H7 (cell line): ENCODE measurements around the gene SMARCA1. TPM values are rescaled to one million over a fixed set of nuclear protein-coding genes. Genes with fewer than 3 reads are reported as not detected.
"Not testable (repeated sequence)": the region's sequence is repeated elsewhere in the genome, so short reads cannot be mapped to it uniquely, and the experiment has no call there.

Source experiments
- DNase-seq: peaks from one replicate; pipeline ENCODE4 v3.0.0; 2012
- H3K27me3 ChIP-seq: 2 replicates; pipeline ENCODE4 v1.6.0; 2011; ENCODE audit warnings: mild to moderate bottlenecking, low read length; ENCODE audit not compliant: control insufficient read depth, insufficient read depth
- H3K36me3 ChIP-seq: replicated peaks from 2 replicates; pipeline ENCODE4 v1.5.1; 2011; ENCODE audit warnings: low read length; ENCODE audit not compliant: control insufficient read depth, insufficient read depth
- H3K4me3 ChIP-seq: 2 replicates; pipeline ENCODE4 v1.5.1; 2011; ENCODE audit warnings: low read depth, mild to moderate bottlenecking, control low read depth, low read length, moderate library complexity; ENCODE audit not compliant: insufficient read depth
- total RNA-seq: library from RNA; depleted of rRNA; stranded (reverse); fragments of >200 nt; shearing (Covaris generic); gene quantifications from 2 replicates; pipeline ENCODE4 v1.2.3, GENCODE V29; 2014; rRNA removed

SMARCA1 gene
- total RNA-seq, result 56.8 and 79.1 TPM in 2 replicates

GRCh38 chrX:129523079-129523911, at the start of gene SMARCA1:
TSS of gene SMARCA1 (minus strand) at chrX:129523490. CDS start at chrX:129523370, 120 bp downstream.
- no peaks in the 10 kb centered on the region for H3K27me3 ChIP-seq
- DNase-seq, result peak; percentile 93

GRCh38 chrX:129572422-129572821, 49.1 kb upstream of the SMARCA1 start:
- no peak for DNase-seq
- Histone ChIP-seq H3K27me3 (no peaks in the 10 kb centered on the region), H3K36me3 (peaks cover 22% of the 10 kb centered on the region), H3K4me3 (no peak overlapping the region)

More at GRCh38 chrX:129523079-129523911, at the start of gene SMARCA1:
- peak within 1 kb of the TSS; percentile 94 for H3K4me3 ChIP-seq
- no peaks in the 10 kb centered on the region for H3K36me3 ChIP-seq

GRCh38 chrX:129568349-129568748, 45.1 kb upstream of the SMARCA1 start:
- no peak for DNase-seq
- Histone ChIP-seq H3K27me3 (no peaks in the 10 kb centered on the region), H3K36me3 (peaks cover 9% of the 10 kb centered on the region), H3K4me3 (no peak overlapping the region)

- Histone ChIP-seq H3K27me3 (no peaks in the 10 kb centered on the region), H3K36me3 (peaks cover 19% of the 10 kb centered on the region), H3K4me3 (no peak overlapping the region)
- no peak for DNase-seq
Observed at GRCh38 chrX:129566073-129566472, 42.8 kb upstream of the SMARCA1 start.

GRCh38 chrX:129565046-129565650, 41.9 kb upstream of the SMARCA1 start:
- Histone ChIP-seq H3K4me3 (no peak overlapping the region), H3K36me3 (peaks cover 19% of the 10 kb centered on the region), H3K27me3 (no peaks in the 10 kb centered on the region)
- peak; percentile 58 for DNase-seq

- H3K4me3 ChIP-seq, H3K27me3 ChIP-seq, DNase-seq: not testable (repeated sequence)
- H3K36me3 ChIP-seq, result peaks cover 23% of the 10 kb centered on the region
Observed at GRCh38 chrX:129564345-129564744, 41.1 kb upstream of the SMARCA1 start.

- H3K36me3 ChIP-seq, result peaks cover 31% of the 10 kb centered on the region
- no peak for DNase-seq
- no peak overlapping the region for H3K4me3 ChIP-seq
- no peaks in the 10 kb centered on the region for H3K27me3 ChIP-seq
Observed at GRCh38 chrX:129561453-129561852, 38.2 kb upstream of the SMARCA1 start.

- DNase-seq, result no peak
- H3K27me3 ChIP-seq, result no peaks in the 10 kb centered on the region
- no peak overlapping the region for H3K4me3 ChIP-seq
- H3K36me3 ChIP-seq, result peaks cover 28% of the 10 kb centered on the region
Observed at GRCh38 chrX:129559783-129560182, 36.5 kb upstream of the SMARCA1 start.

- Histone ChIP-seq H3K36me3 (peaks cover 27% of the 10 kb centered on the region), H3K27me3 (no peaks in the 10 kb centered on the region), H3K4me3 (no peak overlapping the region)
- DNase-seq, result no peak
Observed at GRCh38 chrX:129557844-129558480, 34.7 kb upstream of the SMARCA1 start.

GRCh38 chrX:129556806-129557315, 33.6 kb upstream of the SMARCA1 start:
- DNase-seq, result no peak
- Histone ChIP-seq H3K4me3 (no peak overlapping the region), H3K27me3 (no peaks in the 10 kb centered on the region), H3K36me3 (peaks cover 19% of the 10 kb centered on the region)

GRCh38 chrX:129554816-129555215, 31.5 kb upstream of the SMARCA1 start:
- H3K27me3 ChIP-seq, H3K4me3 ChIP-seq, DNase-seq: not testable (repeated sequence)
- H3K36me3 ChIP-seq, result peaks cover 15% of the 10 kb centered on the region

GRCh38 chrX:129553619-129554288, 30.5 kb upstream of the SMARCA1 start:
- no peaks in the 10 kb centered on the region for H3K27me3 ChIP-seq
- peaks cover 11% of the 10 kb centered on the region for H3K36me3 ChIP-seq
- no peak overlapping the region for H3K4me3 ChIP-seq
- DNase-seq, result no peak

GRCh38 chrX:129549124-129549523, 25.8 kb upstream of the SMARCA1 start:
- H3K4me3 ChIP-seq, result no peak overlapping the region
- H3K36me3 ChIP-seq, result peaks cover 8% of the 10 kb centered on the region
- H3K27me3 ChIP-seq, result no peaks in the 10 kb centered on the region
- no peak for DNase-seq

GRCh38 chrX:129545408-129545807, 22.1 kb upstream of the SMARCA1 start:
- DNase-seq, result no peak
- H3K36me3 ChIP-seq, result peaks cover 8% of the 10 kb centered on the region
- no peaks in the 10 kb centered on the region for H3K27me3 ChIP-seq
- H3K4me3 ChIP-seq, result no peak overlapping the region
